Measurements from ENCODE around the gene FBXO47. TPM values are rescaled to one million over a fixed set of nuclear protein-coding genes. Genes with fewer than 3 reads are reported as not detected.
A peak's percentile ranks its signal among the peaks of the same experiment; 100 is the strongest.

Gene FBXO47
- total and polyA plus RNA-seq, 9 of the 15 experiments (the other 6 are each of a cell fraction or from before 2014, with no cell fraction given): not detected

DNA sequence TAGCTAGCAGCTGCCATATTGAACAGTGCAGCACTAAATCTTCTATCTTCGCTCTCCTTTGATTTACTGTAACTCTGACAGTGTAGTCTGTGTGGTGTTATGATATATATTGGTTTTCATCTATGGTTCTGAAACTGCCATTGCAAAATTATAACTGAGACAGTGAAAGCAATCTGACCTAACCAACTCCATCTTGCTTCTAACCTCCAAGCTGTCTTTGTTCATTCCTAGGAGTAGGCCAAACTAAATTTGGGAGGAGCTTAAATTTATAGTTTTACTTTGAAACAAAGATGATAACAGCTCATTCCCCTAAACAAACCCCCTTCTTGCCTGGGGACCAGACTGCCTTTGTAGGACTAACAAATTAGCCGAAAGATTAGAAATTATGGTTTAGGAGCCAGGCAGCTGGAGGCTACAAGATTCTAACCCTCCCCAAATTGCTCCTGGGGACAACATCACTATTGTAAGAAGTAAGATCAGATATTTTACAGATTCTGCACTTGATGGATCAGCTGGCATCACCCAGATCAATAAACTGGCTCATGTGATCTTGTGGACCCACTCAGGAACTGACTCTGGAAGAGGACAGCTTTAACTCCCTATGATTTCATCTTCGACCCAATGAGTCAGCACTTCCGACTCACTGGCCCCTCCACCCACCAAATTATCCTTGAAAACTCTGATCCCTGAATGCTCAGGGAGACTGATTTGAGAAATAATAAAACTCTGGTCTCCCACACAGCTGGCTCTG, 47.0 kb upstream of the FBXO47 start (continued):
- TF ChIP-seq, protein P1, sequence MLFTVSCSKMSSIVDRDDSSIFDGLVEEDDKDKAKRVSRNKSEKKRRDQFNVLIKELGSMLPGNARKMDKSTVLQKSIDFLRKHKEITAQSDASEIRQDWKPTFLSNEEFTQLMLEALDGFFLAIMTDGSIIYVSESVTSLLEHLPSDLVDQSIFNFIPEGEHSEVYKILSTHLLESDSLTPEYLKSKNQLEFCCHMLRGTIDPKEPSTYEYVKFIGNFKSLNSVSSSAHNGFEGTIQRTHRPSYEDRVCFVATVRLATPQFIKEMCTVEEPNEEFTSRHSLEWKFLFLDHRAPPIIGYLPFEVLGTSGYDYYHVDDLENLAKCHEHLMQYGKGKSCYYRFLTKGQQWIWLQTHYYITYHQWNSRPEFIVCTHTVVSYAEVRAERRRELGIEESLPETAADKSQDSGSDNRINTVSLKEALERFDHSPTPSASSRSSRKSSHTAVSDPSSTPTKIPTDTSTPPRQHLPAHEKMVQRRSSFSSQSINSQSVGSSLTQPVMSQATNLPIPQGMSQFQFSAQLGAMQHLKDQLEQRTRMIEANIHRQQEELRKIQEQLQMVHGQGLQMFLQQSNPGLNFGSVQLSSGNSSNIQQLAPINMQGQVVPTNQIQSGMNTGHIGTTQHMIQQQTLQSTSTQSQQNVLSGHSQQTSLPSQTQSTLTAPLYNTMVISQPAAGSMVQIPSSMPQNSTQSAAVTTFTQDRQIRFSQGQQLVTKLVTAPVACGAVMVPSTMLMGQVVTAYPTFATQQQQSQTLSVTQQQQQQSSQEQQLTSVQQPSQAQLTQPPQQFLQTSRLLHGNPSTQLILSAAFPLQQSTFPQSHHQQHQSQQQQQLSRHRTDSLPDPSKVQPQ (CRISPR knock-in tag; IDR thresholded peaks at IDR 0.05; ENCODE audit: borderline replicate concordance): peak; percentile 79; the same call in 1 of the 2 replicates
- TF ChIP-seq RBBP5 (IDR thresholded peaks at IDR 0.05; ENCODE audit: borderline replicate concordance, insufficient read depth, low read length, poor library complexity, severe bottlenecking) (no peak), MTF1 (CRISPR knock-in tag; IDR thresholded peaks at IDR 0.05; ENCODE audit: borderline replicate concordance) (peak; percentile 92), HDAC6 (IDR thresholded peaks at IDR 0.05; ENCODE audit: low read depth, low read length) (no peak), GTF2A2 (tag; IDR thresholded peaks at IDR 0.05) (peak; percentile 97), ZFP36 (IDR thresholded peaks at IDR 0.05; ENCODE audit: low read depth, low read length, partially characterized antibody) (no peak), ASH1L (IDR thresholded peaks at IDR 0.05; ENCODE audit: borderline replicate concordance, low read depth, partially characterized antibody) (no peak), SIRT6 (IDR thresholded peaks at IDR 0.05; ENCODE audit: low read depth, low read length) (no peak), EHMT2 (IDR thresholded peaks at IDR 0.05) (no peak), ZNF165 (CRISPR knock-in tag; IDR thresholded peaks at IDR 0.05; ENCODE audit: borderline replicate concordance) (peak; percentile 95), LARP7 (IDR thresholded peaks at IDR 0.05) (no peak), TAF7 (tag; IDR thresholded peaks at IDR 0.05) (peak; percentile 96), NFE2 (IDR thresholded peaks at IDR 0.05; ENCODE audit: low read depth) (peak; percentile 98)
- TF ChIP-seq, protein P2, sequence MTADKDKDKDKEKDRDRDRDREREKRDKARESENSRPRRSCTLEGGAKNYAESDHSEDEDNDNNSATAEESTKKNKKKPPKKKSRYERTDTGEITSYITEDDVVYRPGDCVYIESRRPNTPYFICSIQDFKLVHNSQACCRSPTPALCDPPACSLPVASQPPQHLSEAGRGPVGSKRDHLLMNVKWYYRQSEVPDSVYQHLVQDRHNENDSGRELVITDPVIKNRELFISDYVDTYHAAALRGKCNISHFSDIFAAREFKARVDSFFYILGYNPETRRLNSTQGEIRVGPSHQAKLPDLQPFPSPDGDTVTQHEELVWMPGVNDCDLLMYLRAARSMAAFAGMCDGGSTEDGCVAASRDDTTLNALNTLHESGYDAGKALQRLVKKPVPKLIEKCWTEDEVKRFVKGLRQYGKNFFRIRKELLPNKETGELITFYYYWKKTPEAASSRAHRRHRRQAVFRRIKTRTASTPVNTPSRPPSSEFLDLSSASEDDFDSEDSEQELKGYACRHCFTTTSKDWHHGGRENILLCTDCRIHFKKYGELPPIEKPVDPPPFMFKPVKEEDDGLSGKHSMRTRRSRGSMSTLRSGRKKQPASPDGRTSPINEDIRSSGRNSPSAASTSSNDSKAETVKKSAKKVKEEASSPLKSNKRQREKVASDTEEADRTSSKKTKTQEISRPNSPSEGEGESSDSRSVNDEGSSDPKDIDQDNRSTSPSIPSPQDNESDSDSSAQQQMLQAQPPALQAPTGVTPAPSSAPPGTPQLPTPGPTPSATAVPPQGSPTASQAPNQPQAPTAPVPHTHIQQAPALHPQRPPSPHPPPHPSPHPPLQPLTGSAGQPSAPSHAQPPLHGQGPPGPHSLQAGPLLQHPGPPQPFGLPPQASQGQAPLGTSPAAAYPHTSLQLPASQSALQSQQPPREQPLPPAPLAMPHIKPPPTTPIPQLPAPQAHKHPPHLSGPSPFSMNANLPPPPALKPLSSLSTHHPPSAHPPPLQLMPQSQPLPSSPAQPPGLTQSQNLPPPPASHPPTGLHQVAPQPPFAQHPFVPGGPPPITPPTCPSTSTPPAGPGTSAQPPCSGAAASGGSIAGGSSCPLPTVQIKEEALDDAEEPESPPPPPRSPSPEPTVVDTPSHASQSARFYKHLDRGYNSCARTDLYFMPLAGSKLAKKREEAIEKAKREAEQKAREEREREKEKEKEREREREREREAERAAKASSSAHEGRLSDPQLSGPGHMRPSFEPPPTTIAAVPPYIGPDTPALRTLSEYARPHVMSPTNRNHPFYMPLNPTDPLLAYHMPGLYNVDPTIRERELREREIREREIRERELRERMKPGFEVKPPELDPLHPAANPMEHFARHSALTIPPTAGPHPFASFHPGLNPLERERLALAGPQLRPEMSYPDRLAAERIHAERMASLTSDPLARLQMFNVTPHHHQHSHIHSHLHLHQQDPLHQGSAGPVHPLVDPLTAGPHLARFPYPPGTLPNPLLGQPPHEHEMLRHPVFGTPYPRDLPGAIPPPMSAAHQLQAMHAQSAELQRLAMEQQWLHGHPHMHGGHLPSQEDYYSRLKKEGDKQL (CRISPR knock-in tag; IDR thresholded peaks at IDR 0.05; ENCODE audit: borderline replicate concordance): no peak
- TF ChIP-seq, protein P3, sequence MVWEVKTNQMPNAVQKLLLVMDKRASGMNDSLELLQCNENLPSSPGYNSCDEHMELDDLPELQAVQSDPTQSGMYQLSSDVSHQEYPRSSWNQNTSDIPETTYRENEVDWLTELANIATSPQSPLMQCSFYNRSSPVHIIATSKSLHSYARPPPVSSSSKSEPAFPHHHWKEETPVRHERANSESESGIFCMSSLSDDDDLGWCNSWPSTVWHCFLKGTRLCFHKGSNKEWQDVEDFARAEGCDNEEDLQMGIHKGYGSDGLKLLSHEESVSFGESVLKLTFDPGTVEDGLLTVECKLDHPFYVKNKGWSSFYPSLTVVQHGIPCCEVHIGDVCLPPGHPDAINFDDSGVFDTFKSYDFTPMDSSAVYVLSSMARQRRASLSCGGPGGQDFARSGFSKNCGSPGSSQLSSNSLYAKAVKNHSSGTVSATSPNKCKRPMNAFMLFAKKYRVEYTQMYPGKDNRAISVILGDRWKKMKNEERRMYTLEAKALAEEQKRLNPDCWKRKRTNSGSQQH (CRISPR knock-in tag; IDR thresholded peaks at IDR 0.05): peak; percentile 94

Measured in K562 (cell line).